ENCODE data around the gene SMAD6. TPM values are rescaled to one million over a fixed set of nuclear protein-coding genes. Genes with fewer than 3 reads are reported as not detected.
A peak's percentile ranks its signal among the peaks of the same experiment; 100 is the strongest.

Gene SMAD6
- total and polyA plus RNA-seq, 12 donors, result 6.6 to 43.4 (median 19.7) TPM

GRCh38 chr15:66721501-66721937, 19.5 kb downstream of the SMAD6 start:
- 91 to 92% methylated on average over 4 of the region's 4 CpGs for WGBS, 2 donors
- ATAC-seq (no peak), DNase-seq (no peak)
- Histone ChIP-seq H3K9me3 (no peaks in the 10 kb centered on the region), H3K36me3 (peaks cover 0 to 48% (median 0%) of the 10 kb centered on the region in 9 donors), H3K27ac (no peak overlapping the region), H3K4me3 (no peak overlapping the region), H3K4me1 (peaks cover 2 to 81% (median 15%) of the 10 kb centered on the region in 9 donors), H3K27me3 (no peaks in the 10 kb centered on the region)
- intact Hi-C loops (cut with DNase I), result no loop called here
- no peak for TF ChIP-seq CTCF (IDR thresholded peaks at IDR 0.05)

- Histone ChIP-seq H3K27me3 (no peaks in the 10 kb centered on the region), H3K36me3 (peaks cover 0 to 44% (median 0%) of the 10 kb centered on the region in 9 donors), H3K27ac (no peak overlapping the region), H3K4me3 (no peak overlapping the region), H3K9me3 (no peaks in the 10 kb centered on the region), H3K4me1 (peaks cover 2 to 76% (median 15%) of the 10 kb centered on the region in 9 donors)
- no peak for DNase-seq
- WGBS, 2 donors, result 55 to 90% methylated on average over 6 of the region's 6 CpGs
- TF ChIP-seq CTCF (IDR thresholded peaks at IDR 0.05), result no peak
- ATAC-seq, result no peak
- intact Hi-C loops (cut with DNase I), result no loop called here
Observed at GRCh38 chr15:66721954-66722353, 19.9 kb downstream of the SMAD6 start.

GRCh38 chr15:66722757-66723540, 20.9 kb downstream of the SMAD6 start:
- DNase-seq (no peak), ATAC-seq (peak in 2 of 8 donors; percentile 4 to 17)
- no peaks in the 10 kb centered on the region for H3K9me3 ChIP-seq
- intact Hi-C loops (cut with DNase I), result no loop called here
- H3K4me3 ChIP-seq, result no peak overlapping the region
- H3K27ac ChIP-seq, result no peak overlapping the region
- peaks cover 0 to 36% (median 0%) of the 10 kb centered on the region in 9 donors for H3K36me3 ChIP-seq
- H3K4me1 ChIP-seq, result peaks cover 2 to 68% (median 15%) of the 10 kb centered on the region in 9 donors
- H3K27me3 ChIP-seq, result no peaks in the 10 kb centered on the region
- no peak for TF ChIP-seq CTCF (IDR thresholded peaks at IDR 0.05)
- WGBS, 2 donors, result 69 to 86% methylated on average over 5 of the region's 5 CpGs

GRCh38 chr15:66723826-66724731, 22.0 kb downstream of the SMAD6 start:
- no peak overlapping the region for H3K27ac ChIP-seq
- H3K36me3 ChIP-seq, result peaks cover 0 to 33% (median 0%) of the 10 kb centered on the region in 9 donors
- no peaks in the 10 kb centered on the region for H3K27me3 ChIP-seq
- no peak for TF ChIP-seq CTCF (IDR thresholded peaks at IDR 0.05)
- intact Hi-C loops (cut with DNase I), result no loop called here
- WGBS, 2 donors, result 90 to 94% methylated on average over 1 of the region's 1 CpG
- H3K4me3 ChIP-seq, result no peak overlapping the region
- H3K4me1 ChIP-seq, result peaks cover 2 to 66% (median 15%) of the 10 kb centered on the region in 9 donors
- ATAC-seq (no peak), DNase-seq (no peak)
- H3K9me3 ChIP-seq, result no peaks in the 10 kb centered on the region

Measured in heart right ventricle (tissue), 16 donors.